GM21717 (cell line): ENCODE data around the gene CRIP1.

Experiments
- ATAC-seq: cut with Tn5 transposase; IDR thresholded peaks from one replicate; pipeline ENCODE4 v1.9.1; 2021; ENCODE audit warnings: mild to moderate bottlenecking, moderate library complexity; ENCODE audit not compliant: unreplicated experiment

The CRIP1 gene

DNA sequence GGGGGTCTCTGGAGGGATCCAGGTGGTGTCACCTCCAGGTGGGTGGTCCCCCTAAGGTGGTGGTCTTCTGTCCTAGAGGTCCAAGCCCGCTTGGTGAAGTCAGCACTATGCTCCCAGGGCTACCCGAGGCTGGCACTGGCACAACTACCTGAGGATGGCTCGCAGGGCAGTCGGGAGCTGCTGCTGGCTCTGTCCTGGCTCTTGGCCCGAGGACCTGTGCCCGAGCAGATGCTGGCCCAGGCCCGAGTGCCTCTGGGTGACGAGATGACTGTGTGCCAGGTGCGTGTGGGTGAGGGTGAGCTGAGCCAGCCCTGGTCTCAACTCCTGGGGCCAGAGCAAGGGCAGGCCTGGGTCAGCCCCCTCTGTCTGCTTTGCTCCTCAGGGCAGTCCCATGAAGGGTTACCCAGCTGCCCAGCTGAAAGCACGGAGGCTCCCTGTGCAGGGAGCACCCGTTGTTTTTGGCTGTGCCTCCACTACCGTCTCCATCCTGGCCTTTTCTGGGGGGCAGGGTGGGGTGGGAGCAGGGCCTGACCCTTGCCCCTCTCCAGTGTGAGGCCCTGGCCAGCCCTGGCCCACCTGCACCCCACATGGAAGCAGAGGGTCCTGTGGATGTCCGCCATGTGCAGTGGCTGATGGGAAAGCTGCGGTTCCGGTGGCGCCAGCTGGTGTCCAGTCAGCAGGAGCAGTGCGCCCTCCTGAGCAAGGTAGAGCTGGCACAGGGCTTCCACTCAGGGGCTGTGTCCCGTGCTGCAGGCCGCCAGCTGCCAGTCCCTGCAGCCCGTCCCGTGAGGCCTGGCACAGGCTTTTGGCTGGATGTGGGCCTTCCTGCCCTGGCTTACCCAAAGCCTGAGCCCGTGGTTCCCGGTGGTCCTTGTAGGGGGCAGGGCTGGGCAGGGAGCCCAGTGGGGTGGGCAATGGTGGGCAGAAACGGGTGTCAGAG, 5.6 kb downstream of the CRIP1 start:
- no peak for ATAC-seq

DNA sequence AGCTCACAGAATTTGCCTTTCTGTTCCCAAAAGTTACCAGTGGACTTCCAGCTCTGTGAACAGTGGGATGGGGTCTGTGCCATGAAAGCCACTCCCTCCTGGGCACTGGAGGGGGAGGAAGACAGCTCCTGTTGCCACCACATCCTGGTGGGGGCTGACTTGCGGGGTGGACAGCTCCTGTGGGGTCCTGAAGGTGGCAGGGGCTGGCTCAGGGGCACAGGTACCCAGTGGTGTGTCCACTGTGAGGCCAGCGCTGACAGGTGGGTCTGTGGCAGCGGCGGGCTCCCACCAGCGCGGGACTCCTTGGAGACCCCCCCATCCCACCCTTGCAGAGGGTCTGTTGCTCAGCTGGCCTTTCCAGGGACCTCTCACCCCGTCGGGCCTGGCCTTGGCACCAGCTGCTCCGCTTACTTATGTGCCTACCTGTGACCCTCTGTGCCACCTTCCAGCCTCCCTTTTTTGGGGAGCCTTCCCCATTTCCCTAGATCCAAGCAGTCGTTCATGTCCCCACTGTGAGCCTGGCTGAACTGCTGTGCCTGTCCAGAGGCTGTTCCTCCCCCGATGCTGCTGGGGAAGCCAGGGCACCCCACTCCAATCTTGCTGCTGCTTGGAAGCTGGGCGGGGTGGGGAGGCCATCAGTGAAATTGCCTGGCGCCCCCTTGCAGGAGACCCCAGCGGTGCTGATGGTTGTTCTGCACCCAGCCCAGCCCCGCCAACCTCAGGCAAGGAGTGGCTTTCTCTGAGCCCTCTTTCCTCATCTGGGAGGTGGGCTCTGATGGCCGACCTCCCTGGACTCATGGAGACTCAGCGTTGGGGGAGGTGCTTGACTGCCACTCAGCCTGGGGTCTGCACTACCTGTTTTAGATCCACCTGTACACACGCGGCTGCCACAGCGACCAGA, 6.5 kb downstream of the CRIP1 start:
- no peak for ATAC-seq

DNA sequence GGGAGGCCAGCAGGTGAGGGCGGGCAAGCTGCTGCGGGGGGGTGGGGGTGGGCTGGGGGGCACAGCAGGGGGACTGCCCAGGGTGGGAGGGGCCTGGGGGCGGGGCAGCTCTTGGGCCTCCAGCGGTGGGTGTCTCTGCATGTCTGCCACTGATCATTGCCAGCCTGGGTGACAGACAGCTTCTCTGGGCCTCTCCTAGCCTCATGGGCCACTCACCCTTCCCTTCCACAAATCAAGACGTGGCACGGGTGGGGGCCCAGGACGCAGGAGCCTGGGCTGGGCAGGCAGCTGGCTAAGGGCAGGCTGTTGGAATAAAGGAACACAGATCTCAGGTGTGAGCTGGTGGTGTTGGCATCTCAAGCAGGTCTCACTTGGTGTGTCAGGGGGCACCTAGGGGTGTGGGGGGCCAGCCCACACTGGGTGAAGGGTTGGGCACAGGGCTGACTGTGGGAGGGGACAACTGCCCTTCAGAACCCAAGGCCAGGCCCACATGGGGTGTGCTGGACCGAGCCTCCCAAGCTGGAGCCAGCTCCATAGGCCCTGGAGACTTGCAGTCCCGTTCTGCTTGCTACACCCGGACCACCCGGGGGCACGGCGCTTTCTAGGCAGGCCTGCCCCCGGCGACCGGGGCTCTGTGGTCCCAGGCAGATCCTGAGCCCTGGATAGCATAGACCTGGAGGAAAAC, 7.4 kb downstream of the CRIP1 start:
- ATAC-seq: no peak

DNA sequence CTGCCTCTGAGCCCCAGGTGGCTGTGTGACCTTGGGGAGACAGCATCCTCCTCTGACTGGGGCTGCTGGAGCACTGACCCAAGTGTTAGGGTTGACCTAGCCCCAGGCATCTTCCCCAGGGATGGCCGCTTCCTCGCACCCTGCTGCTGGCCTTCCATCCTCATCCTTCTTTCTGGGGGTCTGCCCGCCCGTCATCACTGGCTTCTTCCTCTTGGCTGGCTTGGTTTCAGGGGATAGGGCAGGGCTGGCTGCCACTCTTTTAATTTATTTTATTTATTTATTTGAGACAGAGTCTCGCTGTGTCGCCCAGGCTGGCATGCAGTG, 7.9 kb downstream of the CRIP1 start:
- no peak for ATAC-seq

DNA sequence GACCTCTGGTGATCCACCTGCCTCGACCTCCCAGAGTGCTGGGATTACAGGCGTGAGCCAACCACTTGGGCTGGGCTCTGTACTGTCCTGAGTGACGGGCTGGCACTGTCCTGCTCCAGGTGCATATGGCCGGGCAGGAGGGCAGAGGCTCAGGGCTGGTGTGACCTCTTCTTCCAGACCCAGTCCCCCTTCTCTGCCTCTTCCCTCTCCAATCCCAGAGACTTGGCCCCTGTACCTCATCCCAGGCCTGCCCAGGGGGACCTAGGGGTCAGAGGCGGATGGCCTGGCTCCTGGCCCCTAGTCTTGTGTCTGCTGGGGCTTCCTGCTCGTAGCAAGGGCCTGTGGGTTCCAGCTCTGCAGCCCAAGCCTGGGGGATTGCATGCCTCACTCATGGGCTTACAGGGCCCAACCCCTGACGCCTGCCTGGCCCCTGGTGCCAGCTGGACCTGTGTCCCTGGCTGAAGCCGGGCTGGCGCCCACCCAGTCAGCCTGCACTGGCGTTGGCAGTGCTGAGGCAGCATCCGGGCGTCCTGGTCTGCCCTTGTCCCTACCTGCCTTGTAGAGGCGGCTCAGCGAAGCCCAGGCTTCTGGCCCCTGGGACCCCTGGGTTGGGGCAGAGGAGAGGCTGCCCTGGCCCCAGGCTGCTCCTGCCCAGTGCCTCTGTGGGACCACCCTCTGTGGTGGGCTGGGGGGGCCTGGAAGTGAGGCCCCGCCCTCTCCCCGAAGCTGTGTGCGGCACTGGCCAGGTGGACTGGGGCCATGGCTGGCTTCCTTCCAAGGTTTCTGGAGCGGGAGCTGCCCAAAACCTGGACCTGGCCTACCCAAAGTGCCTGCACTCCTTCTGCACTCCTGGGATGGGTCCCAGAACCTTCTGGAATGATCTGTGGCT, 8.7 kb downstream of the CRIP1 start:
- ATAC-seq: no peak

DNA sequence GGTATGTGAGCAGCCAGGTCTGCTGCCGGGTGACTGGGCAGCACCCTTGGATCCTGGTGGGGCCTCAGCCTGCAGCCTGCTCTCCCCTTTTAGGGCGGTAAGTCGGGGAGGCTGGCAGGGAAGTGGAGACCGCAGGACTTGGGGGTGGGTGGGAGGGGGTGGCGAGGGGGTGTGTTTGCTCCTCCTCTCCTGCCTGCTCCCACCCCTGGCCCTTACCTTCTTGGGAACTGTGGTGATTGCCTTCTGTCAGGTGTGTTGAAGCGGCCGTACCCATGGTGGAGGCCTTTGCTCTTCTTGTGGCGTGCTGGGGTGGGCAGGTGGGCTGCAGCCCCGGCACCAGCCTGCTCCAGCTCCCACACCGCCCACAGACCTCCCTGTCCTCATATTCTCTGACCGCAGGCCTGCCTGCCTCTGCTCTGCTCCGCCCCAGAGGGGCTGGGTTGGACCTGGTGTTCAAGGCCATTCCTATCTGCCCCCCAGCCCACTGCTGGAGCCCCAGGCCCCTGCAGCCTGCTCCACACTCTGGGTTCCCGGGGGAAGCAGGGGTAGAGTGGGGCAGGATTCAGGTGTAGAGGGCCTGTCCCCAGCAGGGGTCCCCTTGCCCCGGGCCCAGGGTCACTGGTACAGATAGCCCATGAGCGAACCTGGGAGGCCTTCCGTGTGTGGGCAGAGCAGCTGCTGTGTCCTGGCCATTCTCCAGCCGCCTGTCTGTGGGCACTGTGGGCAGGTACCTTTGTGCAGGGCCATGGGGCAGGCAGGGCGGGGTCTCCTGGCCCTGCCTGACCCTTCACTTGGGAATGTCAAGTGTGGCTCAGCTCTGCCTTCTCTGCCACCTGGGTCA, 9.5 kb downstream of the CRIP1 start:
- no peak for ATAC-seq

DNA sequence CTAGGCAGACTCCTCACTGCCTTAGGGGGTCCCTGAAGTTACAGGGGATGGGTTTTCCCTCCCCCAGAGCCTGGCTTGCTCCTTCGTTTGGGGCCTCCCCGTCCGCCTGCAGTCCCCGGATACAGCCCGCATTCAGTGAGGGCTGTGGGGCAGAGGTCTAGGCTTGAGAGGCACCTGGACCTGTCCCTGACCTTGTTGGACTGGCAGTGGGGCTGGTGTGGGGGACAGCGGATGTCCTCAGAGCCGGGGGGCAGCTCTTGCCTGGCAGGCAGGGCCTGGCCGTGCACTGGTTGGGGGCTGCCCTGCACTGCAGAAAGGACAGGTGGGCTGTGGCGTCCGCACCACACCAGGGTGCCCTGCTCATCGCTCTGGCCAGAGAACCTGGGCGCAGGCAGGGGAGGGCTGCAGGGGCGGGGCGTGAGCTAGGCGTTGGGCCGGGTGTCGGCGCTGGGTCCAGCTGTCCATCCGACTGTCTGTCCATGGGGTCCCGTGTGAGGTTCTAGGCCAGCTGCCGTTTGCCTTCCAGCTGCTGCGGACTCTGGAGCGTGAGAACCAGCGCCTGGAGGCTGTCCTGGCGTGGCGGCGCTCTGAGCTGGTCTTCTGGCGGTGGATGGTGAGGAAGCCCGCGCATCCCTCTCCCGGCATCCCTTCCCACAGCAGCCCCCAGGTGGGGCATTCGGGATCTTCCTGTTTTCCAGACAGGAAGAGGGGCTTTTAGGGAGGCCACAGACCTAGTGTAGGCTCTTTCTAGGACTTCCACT, 10.3 kb downstream of the CRIP1 start:
- ATAC-seq: no peak

DNA sequence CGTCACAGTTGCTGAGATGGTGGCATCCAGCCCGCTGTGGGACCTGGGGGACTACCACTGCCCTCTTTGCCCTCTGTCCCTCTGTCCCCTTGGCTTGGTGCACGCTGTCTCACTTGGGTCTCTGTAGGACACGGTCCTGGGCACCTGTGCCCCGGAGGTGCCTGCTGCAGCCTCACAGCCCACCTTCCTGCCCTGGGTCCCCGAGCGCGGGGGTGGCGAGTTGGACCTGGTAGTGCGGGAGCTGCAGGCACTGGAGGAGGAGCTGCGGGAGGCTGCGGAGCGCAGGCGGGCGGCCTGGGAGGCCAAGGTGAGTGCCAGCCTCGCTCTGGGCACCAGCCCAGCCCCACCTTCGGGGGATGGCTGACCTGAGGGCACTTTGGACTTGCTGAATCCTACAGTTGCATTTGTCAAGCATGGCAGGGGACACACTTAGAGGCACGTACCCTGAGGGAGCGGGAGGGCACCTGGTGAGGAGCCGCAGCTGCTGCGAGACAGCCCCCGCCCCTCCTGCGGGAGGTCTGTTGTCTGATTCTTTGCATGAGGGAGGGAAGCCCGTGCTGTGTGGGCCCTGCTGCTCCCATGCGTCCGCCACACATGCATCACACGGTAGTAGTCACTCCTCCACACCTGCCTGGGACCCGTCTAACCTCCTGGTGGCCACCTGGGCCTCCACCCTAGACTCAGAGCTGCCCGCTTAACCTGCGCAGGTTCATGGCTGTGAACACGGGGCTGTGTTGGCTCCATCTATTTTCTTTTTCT, 11.2 kb downstream of the CRIP1 start:
- ATAC-seq: no peak

DNA sequence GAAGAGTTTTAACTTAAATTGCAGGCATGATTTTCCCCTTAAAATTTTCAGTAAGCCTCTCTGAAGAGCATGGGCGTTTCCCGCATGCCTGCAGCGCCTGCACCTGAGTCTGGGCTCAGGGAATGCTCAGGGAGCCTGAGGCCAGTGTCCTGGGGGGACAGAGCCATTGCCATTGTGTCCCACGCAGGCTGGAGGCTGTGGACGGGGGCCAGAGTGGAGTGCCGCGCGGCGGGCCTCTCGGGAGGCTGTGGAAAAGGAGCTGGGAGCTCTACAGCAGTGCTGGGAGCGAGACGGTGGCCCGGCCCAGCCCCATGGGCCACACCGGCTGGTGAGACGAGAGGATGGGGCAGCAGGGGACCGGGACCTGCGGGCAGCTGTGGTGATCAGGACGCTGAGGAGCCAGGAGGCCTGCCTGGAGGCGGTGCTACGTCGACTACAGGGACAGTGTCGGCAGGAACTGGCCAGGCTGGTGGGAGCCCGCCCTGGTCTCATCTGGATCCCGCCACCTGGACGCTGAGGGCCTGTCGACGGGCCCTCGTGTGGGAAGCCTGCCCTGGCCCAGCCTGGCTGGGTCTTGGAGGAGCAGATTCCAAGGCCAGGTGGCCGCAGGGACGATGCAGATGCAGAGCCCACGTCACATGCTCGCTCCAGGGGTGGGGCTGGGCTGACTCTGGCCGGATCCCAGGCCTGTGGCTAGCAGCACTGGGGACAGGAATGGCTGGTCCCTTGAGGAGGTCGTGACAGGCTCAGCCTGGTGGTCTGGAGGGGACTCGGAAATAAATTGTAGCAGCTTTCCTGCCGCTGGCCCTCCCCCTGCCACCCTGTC, 12.0 kb downstream of the CRIP1 start:
- no peak for ATAC-seq

DNA sequence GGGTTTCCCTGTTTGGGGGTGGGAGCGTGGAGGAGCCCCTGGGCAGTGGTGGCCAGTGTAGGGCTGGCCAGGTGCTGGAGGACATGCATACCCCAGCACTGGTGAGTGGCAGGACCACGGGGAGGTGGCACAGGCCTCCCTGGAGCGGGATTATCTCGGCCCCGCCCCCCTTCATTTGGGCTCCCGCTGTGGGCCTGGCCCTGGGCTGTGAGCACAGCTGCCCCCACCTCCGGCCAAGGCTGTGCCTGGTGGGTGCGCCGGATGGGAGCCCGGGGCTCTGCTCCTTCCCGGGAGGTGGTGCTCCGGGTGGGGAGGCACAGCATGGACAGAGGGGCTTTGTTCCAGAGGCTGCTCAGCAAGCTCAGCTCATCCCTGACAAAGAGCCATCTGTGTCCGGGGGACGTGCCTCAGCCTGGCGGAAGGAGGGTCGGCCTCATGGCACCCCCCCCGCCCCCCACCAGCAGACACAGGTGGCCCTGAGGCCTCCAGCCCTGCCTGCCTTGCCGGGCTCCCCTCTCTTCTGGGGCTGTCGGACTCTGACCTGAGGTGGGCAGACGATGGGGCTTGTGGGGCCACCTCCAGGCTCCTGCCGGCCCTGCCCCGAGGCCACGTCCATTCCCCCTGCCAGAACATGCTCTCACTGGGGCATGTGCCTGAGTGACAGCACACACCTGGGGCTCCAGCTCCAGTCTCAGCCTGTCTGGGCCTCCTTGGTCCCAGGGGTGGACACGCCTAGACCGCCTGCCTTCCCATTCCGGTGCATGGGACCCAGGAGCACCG, 12.8 kb downstream of the CRIP1 start:
- ATAC-seq: no peak

DNA sequence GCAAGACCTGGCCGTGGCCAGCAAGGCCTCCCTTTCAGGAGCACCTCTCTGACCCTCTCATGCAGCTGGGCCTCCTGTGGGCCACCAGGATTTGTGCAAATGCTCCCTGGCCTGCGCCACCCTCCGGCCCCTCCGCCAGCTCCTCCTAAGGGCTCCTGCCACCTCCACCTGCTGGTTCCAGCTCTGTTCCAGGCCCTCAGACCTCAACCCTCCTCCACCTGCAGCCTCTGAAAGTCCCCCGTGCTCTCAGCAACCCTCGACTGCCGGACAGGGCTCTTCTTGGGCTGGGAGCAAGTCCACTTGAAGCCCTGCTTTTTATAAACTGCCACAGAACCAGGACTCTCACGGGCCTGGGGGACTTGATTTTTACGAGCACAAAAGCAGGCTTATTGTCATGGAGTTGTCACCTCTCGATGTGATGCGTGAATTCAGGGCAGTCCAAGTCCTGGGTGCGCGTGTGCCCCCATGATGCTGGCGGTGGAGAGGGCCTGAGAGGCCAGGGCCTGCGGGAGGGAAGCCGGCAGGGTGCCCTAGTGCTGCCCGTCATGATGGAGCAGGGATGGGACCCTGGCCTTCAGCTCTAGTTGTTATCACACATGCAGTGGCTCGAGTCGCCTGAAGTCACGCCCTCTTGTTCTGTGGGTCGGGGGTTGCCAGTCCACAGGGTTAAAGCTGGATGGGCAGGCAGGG, 13.5 kb downstream of the CRIP1 start:
- ATAC-seq: no peak

DNA sequence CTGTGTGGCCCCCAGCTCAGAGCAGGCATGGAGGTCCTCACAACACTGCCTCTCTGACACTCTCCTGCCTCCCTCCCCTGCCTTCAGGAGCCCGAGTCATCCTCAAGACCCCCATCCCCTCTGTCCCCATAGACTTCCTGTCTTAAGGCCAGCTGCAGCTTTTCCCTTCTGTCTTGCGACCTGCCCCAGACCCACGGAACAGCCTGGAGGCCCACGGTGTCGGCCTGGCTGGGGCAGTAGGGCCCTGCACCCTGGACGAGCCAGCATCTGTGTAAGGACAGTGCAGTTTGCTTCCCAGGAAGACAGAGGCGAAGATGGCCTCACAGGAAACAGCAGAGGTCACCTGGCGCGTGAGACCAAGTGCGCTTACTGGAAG, 14.0 kb downstream of the CRIP1 start:
- ATAC-seq: no peak

DNA sequence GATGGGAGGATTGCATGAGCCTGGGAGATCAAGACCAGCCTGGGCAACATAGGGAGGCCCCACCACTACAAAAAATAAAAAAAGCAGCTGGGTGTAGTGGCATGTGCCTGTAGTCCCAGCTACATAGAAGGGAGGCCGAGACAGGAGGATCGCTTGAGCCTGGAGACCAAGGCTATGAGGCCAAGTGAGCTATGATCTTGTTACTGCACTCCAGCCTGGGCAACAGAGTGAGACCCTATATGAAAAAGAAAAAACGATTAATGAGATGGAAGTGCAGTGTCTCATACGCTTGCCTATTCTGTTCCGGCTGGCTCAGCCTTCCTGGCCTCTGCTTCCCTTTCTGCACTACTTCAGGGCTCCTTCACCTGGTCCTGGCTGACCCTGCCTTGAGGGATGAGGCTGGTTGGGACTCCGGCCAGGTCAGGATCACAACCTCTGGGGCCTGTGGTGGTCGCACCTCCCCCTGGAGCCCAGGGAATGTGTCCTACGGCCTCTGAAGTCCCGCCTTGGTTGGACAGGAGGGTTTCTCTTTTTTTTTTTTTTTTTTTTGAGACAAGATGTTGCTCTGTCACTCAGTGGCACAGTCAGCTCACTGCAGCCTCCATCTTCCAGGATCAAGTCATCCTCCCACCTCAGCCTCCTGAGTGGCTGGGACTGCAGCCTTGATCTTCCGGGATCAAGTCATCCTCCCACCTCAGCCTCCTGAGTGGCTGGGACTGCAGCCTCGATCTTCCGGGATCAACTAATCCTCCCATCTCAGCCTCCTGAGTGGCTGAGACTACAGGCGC, 15.0 kb downstream of the CRIP1 start:
- no peak for ATAC-seq

DNA sequence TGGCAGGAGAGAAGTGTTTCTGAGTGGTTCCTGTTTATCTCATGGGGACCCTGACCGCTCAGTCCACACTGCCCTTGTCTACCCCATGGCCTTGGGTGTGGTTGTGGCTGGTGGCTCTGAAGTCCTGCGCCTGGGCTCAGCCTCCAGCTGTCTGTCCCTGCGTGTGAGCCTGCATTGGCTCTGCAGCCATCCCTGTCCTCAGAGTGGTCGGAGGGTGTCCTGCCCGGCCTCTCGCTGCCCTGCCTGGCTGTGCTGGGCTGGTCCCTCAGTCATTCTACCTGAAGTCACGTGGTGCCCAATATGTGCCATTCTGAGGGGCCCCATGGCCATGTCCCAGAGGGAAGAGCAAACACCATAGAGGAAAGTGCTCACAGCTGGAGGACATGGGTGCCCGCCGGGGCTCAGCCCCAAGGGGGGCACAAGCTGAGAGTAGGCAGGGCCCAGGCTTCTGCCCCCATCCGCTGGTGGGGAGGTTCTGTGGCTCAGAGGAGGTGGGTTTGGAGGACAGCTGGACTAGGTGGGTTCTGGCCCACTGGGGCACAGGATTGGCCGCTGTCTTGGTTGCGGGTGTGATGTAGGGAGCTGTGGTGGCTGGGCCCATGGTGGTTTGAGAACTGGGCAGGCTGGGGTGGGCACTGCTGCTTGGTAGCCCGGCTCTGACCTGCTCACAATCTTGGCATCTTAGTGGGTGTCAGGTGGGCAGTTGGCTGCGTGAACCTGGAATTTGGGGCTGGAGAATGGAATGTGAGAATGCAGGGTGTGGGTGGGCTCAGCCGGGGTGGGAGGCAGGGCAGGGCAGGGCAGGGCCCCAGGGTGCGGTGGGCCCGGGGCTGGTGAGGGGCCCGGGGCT, 16.0 kb downstream of the CRIP1 start:
- no peak for ATAC-seq
